DOHH2 (cell line): ENCODE measurements around the gene NDUFS3.

Experiments
- CTCF ChIP-seq: fragments of 200-600 bp; sonication (generic); IDR thresholded peaks from one replicate; pipeline ENCODE4 v1.5.1; 2014; ENCODE audit warnings: antibody characterized with exemption, mild to moderate bottlenecking, low read depth, low read length; ENCODE audit not compliant: poor library complexity, severe bottlenecking
- EZH2phosphoT487 ChIP-seq: fragments of 200-600 bp; sonication (generic); IDR thresholded peaks from 2 replicates; pipeline ENCODE4 v1.6.1; 2017; ENCODE audit warnings: borderline replicate concordance, mild to moderate bottlenecking, antibody characterized with exemption, low read length, moderate library complexity, mixed read lengths

- no peak for TF ChIP-seq CTCF
- no peak for TF ChIP-seq EZH2phosphoT487
Observed at GRCh38 chr11:47539681-47540039, 39.2 kb upstream of the NDUFS3 start.
